Kidney epithelial cell (primary cell): ENCODE measurements around the gene CEP170B. TPM values are rescaled to one million over a fixed set of nuclear protein-coding genes. Genes with fewer than 3 reads are reported as not detected.

Experiments used
- DNase-seq: peaks from one replicate; pipeline ENCODE4 v3.0.0-alpha.2; 2010; ENCODE audit warnings: low read depth
- H3K27me3 ChIP-seq: 2 replicates; pipeline ENCODE4 v1.6.0; 2011; ENCODE audit warnings: low read length; ENCODE audit not compliant: control insufficient read depth, insufficient read depth
- H3K36me3 ChIP-seq: 2 replicates; pipeline ENCODE4 v1.5.1; 2011; ENCODE audit warnings: low read length; ENCODE audit not compliant: control insufficient read depth, insufficient read depth
- H3K4me3 ChIP-seq: 2 replicates; pipeline ENCODE4 v1.5.1; 2011; ENCODE audit warnings: low read depth, mild to moderate bottlenecking, control low read depth, low read length
- CTCF ChIP-seq: IDR thresholded peaks from 2 replicates; pipeline ENCODE4 v1.5.1; 2011; ENCODE audit warnings: mild to moderate bottlenecking, moderate library complexity, low read length, control low read depth, inconsistent platforms; ENCODE audit not compliant: insufficient read depth, poor library complexity, severe bottlenecking
- total RNA-seq: library from RNA; depleted of rRNA; stranded (reverse); fragments of >200 nt; gene quantifications from 2 replicates; pipeline ENCODE4 v1.2.3, GENCODE V29; 2015

The CEP170B gene
- total RNA-seq, 1 donor from 2014 or later, result 51.9 TPM

DNA sequence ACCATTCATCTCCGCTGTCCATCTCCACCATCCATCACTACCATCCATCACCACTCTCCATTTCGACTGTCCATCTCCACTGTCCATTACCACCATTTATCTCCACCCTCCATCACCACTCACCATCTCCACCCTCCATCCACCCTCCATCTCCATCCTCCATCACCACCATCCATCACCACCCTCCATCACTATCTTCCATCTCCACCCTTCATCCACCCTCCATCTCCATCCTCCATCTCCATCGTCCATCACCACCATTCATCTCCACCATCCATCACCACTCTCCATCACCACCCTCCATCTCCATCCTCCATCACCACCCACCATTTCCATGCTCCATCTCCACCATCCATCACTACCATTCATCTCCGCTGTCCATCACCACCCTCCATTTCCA is 5.2 kb upstream of the CEP170B start:
- no peak overlapping the region for H3K4me3 ChIP-seq
- H3K36me3 ChIP-seq, result no peaks in the 10 kb centered on the region
- no peaks in the 10 kb centered on the region for H3K27me3 ChIP-seq
- TF ChIP-seq CTCF, result no peak
- DNase-seq, result no peak

DNA sequence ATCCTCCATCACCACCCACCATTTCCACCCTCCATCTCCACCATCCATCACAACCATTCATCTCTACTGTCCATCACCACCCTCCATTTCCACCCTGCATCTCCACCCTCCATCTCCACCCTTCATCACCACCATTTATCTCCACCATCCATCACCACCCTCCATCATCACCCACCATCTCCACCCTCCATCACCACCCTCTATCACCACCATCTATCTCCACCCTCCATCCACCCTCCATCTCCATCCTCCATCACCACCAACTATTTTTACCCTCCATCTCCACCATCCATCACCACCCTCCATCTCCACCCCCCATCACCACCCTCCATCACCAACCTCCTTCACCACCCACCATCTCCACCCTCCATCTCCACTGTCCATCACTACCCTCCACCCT is 4.7 kb upstream of the CEP170B start:
- Histone ChIP-seq H3K4me3 (no peak overlapping the region), H3K36me3 (no peaks in the 10 kb centered on the region), H3K27me3 (no peaks in the 10 kb centered on the region)
- no peak for DNase-seq
- TF ChIP-seq CTCF, result no peak

GRCh38 chr14:104863131-104863862 is 1.8 kb upstream of the CEP170B start:
- H3K27me3 ChIP-seq, result no peaks in the 10 kb centered on the region
- DNase-seq, result no peak
- H3K36me3 ChIP-seq, result no peaks in the 10 kb centered on the region
- H3K4me3 ChIP-seq, result peak overlapping the region; percentile 55
- TF ChIP-seq CTCF, result no peak

GRCh38 chr14:104863923-104864266 is 1.2 kb upstream of the CEP170B start:
- H3K27me3 ChIP-seq, result no peaks in the 10 kb centered on the region
- peak overlapping the region; percentile 55 for H3K4me3 ChIP-seq
- H3K36me3 ChIP-seq, result no peaks in the 10 kb centered on the region
- TF ChIP-seq CTCF, result no peak
- DNase-seq, result no peak

GRCh38 chr14:104864267-104865080 is 594 bp upstream of the CEP170B start:
- H3K27me3 ChIP-seq, result no peaks in the 10 kb centered on the region
- peak overlapping the region; percentile 55 for H3K4me3 ChIP-seq
- no peaks in the 10 kb centered on the region for H3K36me3 ChIP-seq
- no peak for DNase-seq
- TF ChIP-seq CTCF, result no peak
